Neural crest cell (in vitro differentiated cells): Measurements from ENCODE around the gene INHBC. TPM values are rescaled to one million over a fixed set of nuclear protein-coding genes. Genes with fewer than 3 reads are reported as not detected.
A peak's percentile ranks its signal among the peaks of the same experiment; 100 is the strongest.

Experiments
- DNase-seq: peaks from one replicate; pipeline ENCODE4 v3.0.0; 2021; ENCODE audit warnings: low read depth, mixed read lengths, low spot score
- H3K27ac Mint-ChIP-seq: one replicate; pipeline ENCODE4 v1.8.0; 2021; ENCODE audit warnings: mild to moderate bottlenecking, mixed read lengths; ENCODE audit not compliant: unreplicated experiment
- H3K27me3 Mint-ChIP-seq: 2 replicates; pipeline ENCODE4 v1.8.0; 2021; ENCODE audit warnings: low read depth, mild to moderate bottlenecking, mixed read lengths
- H3K36me3 Mint-ChIP-seq: 2 replicates; pipeline ENCODE4 v1.8.0; 2021; ENCODE audit warnings: low read depth, mild to moderate bottlenecking, mixed read lengths
- H3K4me1 Mint-ChIP-seq: 2 replicates; pipeline ENCODE4 v1.8.0; 2021; ENCODE audit warnings: mixed read lengths
- H3K4me3 Mint-ChIP-seq: one replicate; pipeline ENCODE4 v1.8.0; 2021; ENCODE audit warnings: mild to moderate bottlenecking, mixed read lengths
- H3K9me3 Mint-ChIP-seq: 2 replicates; pipeline ENCODE4 v1.8.0; 2021; ENCODE audit warnings: mixed read lengths
- CTCF ChIP-seq: fragments of 200-600 bp; sonication (generic); conservative IDR thresholded peaks from 2 replicates; pipeline ENCODE4 v1.5.0; 2021; ENCODE audit warnings: antibody characterized with exemption, mild to moderate bottlenecking
- long read RNA-seq: library from polyadenylated mRNA; unstranded; transcript quantifications from one replicate; pipeline ENCODE4 v2.0.0, GENCODE V29; 2020
- total RNA-seq: library from RNA; stranded (reverse); gene quantifications from 2 replicates; pipeline ENCODE4 v1.2.1, GENCODE V29; 2021

Gene INHBC
- 0.14 TPM in 1 of 2 replicates, not detected in the other for total RNA-seq
- long read RNA-seq, result 0 reads

- no peaks in the 10 kb centered on the region for H3K27me3 Mint-ChIP-seq
- H3K4me3 Mint-ChIP-seq, result peak within 1 kb of the TSS; percentile 53
- no peak within 1 kb of the TSS for H3K27ac Mint-ChIP-seq
- TF ChIP-seq CTCF, result no peak
- H3K9me3 Mint-ChIP-seq, result no peaks in the 10 kb centered on the region
- no peak for DNase-seq
- H3K4me1 Mint-ChIP-seq, result peaks cover 15% of the 10 kb centered on the region
- H3K36me3 Mint-ChIP-seq, result no peaks in the 10 kb centered on the region
Measured at GRCh38 chr12:57434517-57435223, at the start of gene INHBC. Gene INHBC (plus strand): TSS chr12:57434784. CDS start chr12:57434887, 103 bp downstream.

GRCh38 chr12:57385586-57385985 is 49.0 kb upstream of the INHBC start:
- Mint-ChIP-seq H3K4me1 (no peaks in the 10 kb centered on the region), H3K27me3 (no peaks in the 10 kb centered on the region), H3K27ac (no peak overlapping the region), H3K36me3 (peaks cover 6% of the 10 kb centered on the region), H3K9me3 (no peaks in the 10 kb centered on the region), H3K4me3 (no peak overlapping the region)
- no peak for TF ChIP-seq CTCF
- DNase-seq, result no peak

GRCh38 chr12:57386187-57386720 is 48.3 kb upstream of the INHBC start:
- Mint-ChIP-seq H3K27me3 (no peaks in the 10 kb centered on the region), H3K4me3 (no peak overlapping the region), H3K36me3 (peaks cover 6% of the 10 kb centered on the region), H3K4me1 (no peaks in the 10 kb centered on the region), H3K27ac (no peak overlapping the region), H3K9me3 (no peaks in the 10 kb centered on the region)
- no peak for TF ChIP-seq CTCF
- DNase-seq, result no peak

- no peaks in the 10 kb centered on the region for H3K9me3 Mint-ChIP-seq
- no peaks in the 10 kb centered on the region for H3K4me1 Mint-ChIP-seq
- TF ChIP-seq CTCF, result no peak
- no peak overlapping the region for H3K4me3 Mint-ChIP-seq
- H3K27me3 Mint-ChIP-seq, result no peaks in the 10 kb centered on the region
- no peak for DNase-seq
- H3K27ac Mint-ChIP-seq, result no peak overlapping the region
- H3K36me3 Mint-ChIP-seq, result peaks cover 11% of the 10 kb centered on the region
Measured at GRCh38 chr12:57388425-57388824, 46.2 kb upstream of the INHBC start.

GRCh38 chr12:57389033-57389432 is 45.6 kb upstream of the INHBC start:
- Mint-ChIP-seq H3K27me3 (no peaks in the 10 kb centered on the region), H3K4me1 (no peaks in the 10 kb centered on the region), H3K36me3 (peaks cover 14% of the 10 kb centered on the region), H3K4me3 (no peak overlapping the region), H3K27ac (no peak overlapping the region), H3K9me3 (no peaks in the 10 kb centered on the region)
- no peak for TF ChIP-seq CTCF
- no peak for DNase-seq
